Measurements from ENCODE around the gene PICK1.
"Not testable (repeated sequence)": the region's sequence is repeated elsewhere in the genome, so short reads cannot be mapped to it uniquely, and the experiment has no call there.

Gene PICK1

DNA sequence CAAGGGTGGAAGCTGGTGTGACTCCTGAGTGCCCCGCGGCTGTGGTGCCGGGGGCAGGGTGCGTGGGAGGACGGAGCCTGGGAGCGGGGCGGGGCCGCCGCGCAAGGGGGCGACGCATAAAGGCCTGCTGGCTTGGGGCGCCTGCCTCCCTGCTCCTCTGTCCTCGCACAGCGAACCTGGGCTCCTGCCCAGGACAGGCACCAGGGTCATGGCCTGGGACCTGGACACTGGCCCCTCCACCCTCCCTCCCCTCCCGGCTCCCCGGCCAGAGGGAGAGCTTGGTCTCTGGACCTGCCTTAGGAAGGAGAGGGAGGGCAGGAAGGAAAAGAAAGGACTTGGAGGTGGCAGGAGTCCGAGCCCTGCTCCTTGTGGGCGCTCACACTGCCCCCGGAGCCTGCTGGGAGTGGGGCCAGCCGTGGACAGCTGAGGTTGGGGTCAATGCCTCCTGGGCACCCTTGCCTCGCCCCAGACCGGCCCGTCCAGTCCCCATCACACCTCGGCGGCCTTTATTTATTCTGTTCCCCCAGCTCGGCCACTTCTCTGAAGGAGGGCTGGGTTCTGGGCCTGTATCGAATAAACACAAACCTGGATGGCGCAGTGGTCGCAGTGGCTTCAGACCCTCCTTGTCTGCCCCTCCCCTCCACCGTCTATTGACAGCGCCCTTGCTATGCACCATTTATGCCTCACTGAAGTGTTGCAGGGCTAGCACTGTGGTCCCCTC, 18.1 kb downstream of the PICK1 start:
- H3K27ac ChIP-seq: no peak overlapping the region
- TF ChIP-seq, protein P1, sequence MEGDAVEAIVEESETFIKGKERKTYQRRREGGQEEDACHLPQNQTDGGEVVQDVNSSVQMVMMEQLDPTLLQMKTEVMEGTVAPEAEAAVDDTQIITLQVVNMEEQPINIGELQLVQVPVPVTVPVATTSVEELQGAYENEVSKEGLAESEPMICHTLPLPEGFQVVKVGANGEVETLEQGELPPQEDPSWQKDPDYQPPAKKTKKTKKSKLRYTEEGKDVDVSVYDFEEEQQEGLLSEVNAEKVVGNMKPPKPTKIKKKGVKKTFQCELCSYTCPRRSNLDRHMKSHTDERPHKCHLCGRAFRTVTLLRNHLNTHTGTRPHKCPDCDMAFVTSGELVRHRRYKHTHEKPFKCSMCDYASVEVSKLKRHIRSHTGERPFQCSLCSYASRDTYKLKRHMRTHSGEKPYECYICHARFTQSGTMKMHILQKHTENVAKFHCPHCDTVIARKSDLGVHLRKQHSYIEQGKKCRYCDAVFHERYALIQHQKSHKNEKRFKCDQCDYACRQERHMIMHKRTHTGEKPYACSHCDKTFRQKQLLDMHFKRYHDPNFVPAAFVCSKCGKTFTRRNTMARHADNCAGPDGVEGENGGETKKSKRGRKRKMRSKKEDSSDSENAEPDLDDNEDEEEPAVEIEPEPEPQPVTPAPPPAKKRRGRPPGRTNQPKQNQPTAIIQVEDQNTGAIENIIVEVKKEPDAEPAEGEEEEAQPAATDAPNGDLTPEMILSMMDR (conservative IDR thresholded peaks at IDR 0.05): no peak
- no peak for TF ChIP-seq ZFX (IDR thresholded peaks at IDR 0.05)

DNA sequence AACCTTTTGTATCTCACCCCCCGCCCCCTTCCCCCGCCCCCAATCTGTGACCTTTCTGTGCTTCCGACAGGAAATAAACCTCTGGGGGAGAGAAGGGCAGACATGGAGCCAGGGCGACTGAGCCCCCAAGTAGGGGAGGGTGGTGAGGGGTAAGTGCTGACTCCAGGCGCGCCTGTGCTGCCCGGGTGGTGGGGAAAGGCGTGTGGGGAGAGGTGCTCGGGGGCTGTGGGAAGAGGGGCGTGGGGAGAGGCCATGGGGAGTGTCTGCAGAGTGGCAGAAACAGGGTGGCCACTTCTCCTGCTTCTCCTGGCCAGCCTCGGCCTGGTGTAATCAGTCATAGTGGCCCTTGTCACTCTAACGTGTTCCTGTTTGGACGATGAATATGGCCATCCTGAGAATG, 18.8 kb downstream of the PICK1 start:
- no peak overlapping the region for H3K27ac ChIP-seq
- TF ChIP-seq ZFX (IDR thresholded peaks at IDR 0.05): no peak
- TF ChIP-seq, protein P1 (conservative IDR thresholded peaks at IDR 0.05): no peak

DNA sequence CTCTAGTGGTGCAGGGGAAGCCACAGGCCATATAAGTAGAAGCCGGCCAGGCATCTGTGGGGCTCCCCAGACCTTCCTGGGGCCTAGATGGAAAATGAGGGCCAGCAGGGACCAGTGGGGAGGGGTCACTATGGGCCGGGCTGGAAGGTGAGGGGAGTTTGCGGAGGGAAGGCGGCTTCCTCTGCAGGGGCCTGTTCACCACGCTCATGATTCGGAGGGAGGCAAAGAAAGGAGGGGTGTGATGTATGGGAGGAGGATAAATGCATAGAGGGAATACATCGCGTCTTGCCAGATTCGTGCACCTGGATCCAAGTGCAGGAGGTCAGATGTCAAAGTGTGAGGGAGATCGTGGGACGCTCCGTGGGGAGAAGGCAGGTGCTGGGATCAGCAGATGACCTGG, 19.9 kb downstream of the PICK1 start:
- TF ChIP-seq ZFX (IDR thresholded peaks at IDR 0.05): no peak
- TF ChIP-seq, protein P1 (conservative IDR thresholded peaks at IDR 0.05): no peak
- H3K27ac ChIP-seq: no peak overlapping the region

- TF ChIP-seq, protein P1 (conservative IDR thresholded peaks at IDR 0.05): no peak
- no peak for TF ChIP-seq ZFX (IDR thresholded peaks at IDR 0.05)
- no peak overlapping the region for H3K27ac ChIP-seq
Measured at GRCh38 chr22:38077595-38077994, 20.4 kb downstream of the PICK1 start.

DNA sequence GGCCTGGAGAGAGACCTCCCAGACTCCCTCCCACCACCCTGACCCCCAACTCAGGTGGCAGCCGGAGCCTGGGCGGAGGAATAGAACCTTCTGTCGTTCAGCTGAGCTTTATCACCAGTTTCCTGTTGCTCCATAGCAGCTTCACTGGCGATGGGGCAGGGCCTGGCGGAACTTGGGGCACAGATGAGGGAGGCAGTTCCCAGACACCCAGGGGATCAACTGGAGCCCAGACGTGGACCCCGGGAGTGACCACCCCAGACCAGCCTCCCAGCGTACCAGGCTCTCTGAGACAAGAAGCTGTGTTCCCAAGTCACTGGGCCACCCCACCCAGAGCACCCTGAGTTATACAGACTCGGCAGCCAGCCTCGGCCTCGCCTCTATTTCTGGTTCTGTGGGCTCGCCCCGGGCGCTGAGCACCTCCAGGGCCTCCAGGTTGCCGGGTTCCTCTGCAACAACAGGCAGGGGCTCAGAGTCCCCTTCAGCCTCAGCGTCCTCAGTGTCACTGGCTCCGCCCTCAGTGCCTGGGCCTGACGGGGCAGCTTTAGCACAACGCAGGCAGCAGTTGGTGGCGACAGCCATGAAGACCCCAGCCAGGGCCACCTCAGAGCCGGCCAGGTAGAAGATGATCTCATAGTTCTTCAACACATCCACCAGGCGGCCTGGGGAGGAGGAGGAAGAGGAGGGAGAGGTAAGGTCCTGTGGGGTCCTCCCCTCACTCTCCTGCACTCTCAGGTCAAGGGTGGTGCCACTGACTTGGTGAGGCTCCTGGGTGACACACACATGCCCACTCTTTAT, 21.0 kb downstream of the PICK1 start:
- no peak overlapping the region for H3K27ac ChIP-seq
- TF ChIP-seq, protein P1 (conservative IDR thresholded peaks at IDR 0.05): no peak
- no peak for TF ChIP-seq ZFX (IDR thresholded peaks at IDR 0.05)

DNA sequence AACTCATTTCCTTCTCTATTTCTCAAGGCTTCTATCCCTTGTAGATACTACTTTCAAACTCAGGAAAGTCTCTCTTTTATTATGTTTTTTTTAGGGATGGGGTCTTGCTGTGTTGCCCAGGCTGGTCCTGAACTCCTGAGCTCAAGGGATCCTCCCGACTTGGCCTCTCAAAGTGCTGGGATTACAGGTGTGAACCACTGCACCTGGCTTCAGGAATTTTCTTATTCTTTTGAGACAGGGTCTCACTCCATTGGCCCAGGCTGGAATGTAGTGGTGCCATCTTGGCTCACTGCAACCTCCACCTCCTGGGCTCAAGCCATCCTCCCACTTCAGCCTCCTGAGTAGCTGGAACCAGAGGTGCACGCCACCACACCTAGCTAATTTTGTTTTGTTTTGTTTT, 22.0 kb downstream of the PICK1 start:
- H3K27ac ChIP-seq: not testable (repeated sequence)

- no peak overlapping the region for H3K27ac ChIP-seq
- TF ChIP-seq, protein P1 (conservative IDR thresholded peaks at IDR 0.05): no peak
- TF ChIP-seq ZFX (IDR thresholded peaks at IDR 0.05): no peak
Measured at GRCh38 chr22:38079804-38080203, 22.6 kb downstream of the PICK1 start.
